HL-60 (cell line): ENCODE results near the gene RUBCNL.

Source experiments
- CTCF ChIP-seq: IDR thresholded peaks from one replicate; pipeline ENCODE4 v1.5.1; 2011; ENCODE audit warnings: low read length, control low read depth, inconsistent platforms; ENCODE audit not compliant: insufficient read depth
- GABPA ChIP-seq: IDR thresholded peaks from 2 replicates; pipeline ENCODE4 v1.6.1; 2012; ENCODE audit warnings: low read depth
- POLR2AphosphoS5 ChIP-seq: IDR thresholded peaks from 2 replicates; pipeline ENCODE4 v1.6.1; 2012; ENCODE audit warnings: low read depth
- REST ChIP-seq: IDR thresholded peaks from 2 replicates; pipeline ENCODE4 v1.6.1; 2012; ENCODE audit warnings: low read depth; ENCODE audit not compliant: insufficient replicate concordance

GRCh38 chr13:46315491-46316075 lies 71.5 kb downstream of the RUBCNL start:
- TF ChIP-seq CTCF (no peak), GABPA (no peak), POLR2AphosphoS5 (no peak), REST (no peak)
